OCI-LY1 (cell line): ENCODE data around the gene TOX2.

Experiments used
- H2AFZ ChIP-seq: fragments of 200-600 bp; sonication (generic), shearing (Covaris generic); 2 replicates; pipeline ENCODE4 v1.6.0; 2014; ENCODE audit warnings: antibody characterized with exemption, mild to moderate bottlenecking, low read length
- H3F3A ChIP-seq: fragments of 200-600 bp; sonication (generic), shearing (Covaris generic); 2 replicates; pipeline ENCODE4 v1.6.0; 2014; ENCODE audit warnings: mild to moderate bottlenecking, antibody characterized with exemption, low read length, moderate library complexity; ENCODE audit not compliant: insufficient read depth
- H3K27ac ChIP-seq: fragments of 200-600 bp; sonication (generic); 2 replicates; pipeline ENCODE4 v1.5.1; 2014; ENCODE audit warnings: low read length, mixed run types, mild to moderate bottlenecking, low read depth; ENCODE audit not compliant: poor library complexity, severe bottlenecking
- H3K27me3 ChIP-seq: fragments of 200-600 bp; sonication (generic); 2 replicates; pipeline ENCODE4 v1.6.0; 2014; ENCODE audit warnings: antibody characterized with exemption, mild to moderate bottlenecking, low read length, moderate library complexity; ENCODE audit not compliant: insufficient read depth
- H3K36me3 ChIP-seq: fragments of 200-600 bp; sonication (generic); 2 replicates; pipeline ENCODE4 v1.6.1; 2014; ENCODE audit warnings: mild to moderate bottlenecking, antibody characterized with exemption, low read length, moderate library complexity, mixed read lengths; ENCODE audit not compliant: insufficient read depth
- H3K4me1 ChIP-seq: fragments of 200-600 bp; sonication (generic); 2 replicates; pipeline ENCODE4 v1.5.1; 2014; ENCODE audit warnings: mild to moderate bottlenecking, low read length, moderate library complexity; ENCODE audit not compliant: insufficient read depth, severe bottlenecking
- H3K4me2 ChIP-seq: fragments of 200-600 bp; sonication (generic), shearing (Covaris generic); 2 replicates; pipeline ENCODE4 v1.6.1; 2014; ENCODE audit warnings: low read length
- H3K4me3 ChIP-seq: fragments of 200-600 bp; sonication (generic); 2 replicates; pipeline ENCODE4 v1.5.1; 2014; ENCODE audit warnings: low read length, low read depth, mild to moderate bottlenecking, mixed read lengths; ENCODE audit not compliant: poor library complexity, severe bottlenecking
- H3K79me2 ChIP-seq: fragments of 200-600 bp; shearing (Covaris generic); 2 replicates; pipeline ENCODE4 v1.6.1; 2016; ENCODE audit warnings: mixed run types, low read length, mixed read lengths; ENCODE audit not compliant: insufficient read depth
- H3K9ac ChIP-seq: fragments of 200-600 bp; sonication (generic), shearing (Covaris generic); 2 replicates; pipeline ENCODE4 v1.6.1; 2014; ENCODE audit warnings: mild to moderate bottlenecking, low read length, mixed read lengths
- H3K9me2 ChIP-seq: fragments of 200-600 bp; sonication (generic), shearing (Covaris generic); 2 replicates; pipeline ENCODE4 v1.6.1; 2014; ENCODE audit warnings: low read depth, mild to moderate bottlenecking, low read length, mixed read lengths
- H3K9me3 ChIP-seq: fragments of 200-600 bp; shearing (Covaris generic); 2 replicates; pipeline ENCODE4 v1.6.1; 2014; ENCODE audit warnings: low read length, mixed read lengths
- H4K20me1 ChIP-seq: fragments of 200-600 bp; sonication (generic), shearing (Covaris generic); 2 replicates; pipeline ENCODE4 v1.6.0; 2016; ENCODE audit warnings: mild to moderate bottlenecking, low read length; ENCODE audit not compliant: insufficient read depth
- EZH2 ChIP-seq: fragments of 200-600 bp; sonication (generic), shearing (Covaris generic); IDR thresholded peaks from 2 replicates; pipeline ENCODE4 v1.8.0; 2017; ENCODE audit warnings: borderline replicate concordance, mixed run types, mild to moderate bottlenecking, antibody characterized with exemption, low read length, moderate library complexity, mixed read lengths
- TF ChIP-seq, protein P1 (sequence below): fragments of 200-600 bp; sonication (generic), shearing (Covaris generic); IDR thresholded peaks from 2 replicates; pipeline ENCODE4 v1.5.1; 2017; ENCODE audit warnings: mild to moderate bottlenecking, antibody characterized with exemption, low read length, moderate library complexity, mixed read lengths

The TOX2 gene

DNA sequence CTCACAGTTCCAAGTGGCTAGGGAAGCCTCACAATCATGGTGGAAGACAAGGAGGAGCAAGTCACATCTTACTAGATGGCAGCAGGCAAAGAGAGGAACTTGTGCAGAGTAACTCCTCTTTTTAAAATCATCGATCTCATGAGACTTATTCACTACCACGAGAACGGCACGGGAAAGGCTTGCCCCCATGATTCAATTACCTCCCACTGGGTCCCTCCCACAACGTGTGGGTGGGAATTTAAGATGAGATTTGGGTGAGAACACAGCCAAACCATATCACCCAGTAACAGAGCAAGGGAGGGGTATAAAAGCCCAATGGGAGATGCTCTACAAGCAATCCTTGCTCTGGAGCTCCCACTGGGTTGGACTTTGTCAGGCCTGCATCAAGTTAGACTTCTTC lies 192.0 kb downstream of the TOX2 start:
- Histone ChIP-seq H3K4me1 (no peaks in the 10 kb centered on the region), H3K27me3 (no peaks in the 10 kb centered on the region; the same call in 1 of the 2 replicates), H3K9me3 (0 out of 2 replicates have a peak, but pooled peaks cover 3% of the 10 kb centered on the region), H3K27ac (no peak overlapping the region), H3F3A (no peaks in the 10 kb centered on the region), H3K9me2 (no peaks in the 10 kb centered on the region), H4K20me1 (no peaks in the 10 kb centered on the region), H3K36me3 (no peaks in the 10 kb centered on the region), H3K79me2 (no peaks in the 10 kb centered on the region), H3K9ac (no peak overlapping the region), H2AFZ (no peak overlapping the region), H3K4me2 (no peak overlapping the region), H3K4me3 (no peak overlapping the region)
- no peak for TF ChIP-seq EZH2
- TF ChIP-seq, protein P1, sequence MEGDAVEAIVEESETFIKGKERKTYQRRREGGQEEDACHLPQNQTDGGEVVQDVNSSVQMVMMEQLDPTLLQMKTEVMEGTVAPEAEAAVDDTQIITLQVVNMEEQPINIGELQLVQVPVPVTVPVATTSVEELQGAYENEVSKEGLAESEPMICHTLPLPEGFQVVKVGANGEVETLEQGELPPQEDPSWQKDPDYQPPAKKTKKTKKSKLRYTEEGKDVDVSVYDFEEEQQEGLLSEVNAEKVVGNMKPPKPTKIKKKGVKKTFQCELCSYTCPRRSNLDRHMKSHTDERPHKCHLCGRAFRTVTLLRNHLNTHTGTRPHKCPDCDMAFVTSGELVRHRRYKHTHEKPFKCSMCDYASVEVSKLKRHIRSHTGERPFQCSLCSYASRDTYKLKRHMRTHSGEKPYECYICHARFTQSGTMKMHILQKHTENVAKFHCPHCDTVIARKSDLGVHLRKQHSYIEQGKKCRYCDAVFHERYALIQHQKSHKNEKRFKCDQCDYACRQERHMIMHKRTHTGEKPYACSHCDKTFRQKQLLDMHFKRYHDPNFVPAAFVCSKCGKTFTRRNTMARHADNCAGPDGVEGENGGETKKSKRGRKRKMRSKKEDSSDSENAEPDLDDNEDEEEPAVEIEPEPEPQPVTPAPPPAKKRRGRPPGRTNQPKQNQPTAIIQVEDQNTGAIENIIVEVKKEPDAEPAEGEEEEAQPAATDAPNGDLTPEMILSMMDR: no peak

DNA sequence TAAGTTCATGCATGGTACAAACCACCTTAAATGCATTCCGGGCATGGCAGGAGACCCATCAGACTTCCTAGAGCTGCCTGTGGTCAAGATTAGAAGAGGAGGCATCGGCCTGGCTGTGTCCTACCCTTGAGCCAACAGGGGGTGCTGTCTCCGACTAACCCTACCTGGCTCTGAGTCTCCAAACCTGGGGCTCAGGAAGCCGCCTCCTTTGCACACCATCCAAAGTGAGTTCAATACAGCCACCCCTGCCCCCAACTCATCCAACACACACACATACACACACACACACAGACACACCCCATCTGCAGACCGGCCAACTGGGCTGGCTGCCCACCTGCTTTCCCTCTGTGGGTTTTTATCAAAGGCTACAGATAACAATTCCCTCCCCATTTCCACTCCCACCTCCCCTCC lies 195.3 kb downstream of the TOX2 start:
- Histone ChIP-seq H2AFZ (no peak overlapping the region), H3K4me1 (no peaks in the 10 kb centered on the region), H4K20me1 (no peaks in the 10 kb centered on the region), H3K36me3 (no peaks in the 10 kb centered on the region), H3K9me3 (0 out of 2 replicates have a peak, but pooled peaks cover 3% of the 10 kb centered on the region), H3F3A (no peaks in the 10 kb centered on the region), H3K79me2 (no peaks in the 10 kb centered on the region), H3K27me3 (peaks cover 5% of the 10 kb centered on the region; the same call in 1 of the 2 replicates), H3K9me2 (no peaks in the 10 kb centered on the region), H3K4me3 (no peak overlapping the region), H3K27ac (no peak overlapping the region), H3K9ac (no peak overlapping the region), H3K4me2 (no peak overlapping the region)
- no peak for TF ChIP-seq EZH2
- TF ChIP-seq, protein P1: peak; percentile 47; the same call in 1 of the 2 replicates

- Histone ChIP-seq H3K4me2 (no peak overlapping the region), H3K9ac (no peak overlapping the region), H3K4me3 (no peak overlapping the region), H3K9me2 (no peaks in the 10 kb centered on the region), H3K9me3 (0 out of 2 replicates have a peak, but pooled peaks cover 3% of the 10 kb centered on the region), H3K27me3 (peaks cover 5% of the 10 kb centered on the region; the same call in 1 of the 2 replicates), H2AFZ (no peak overlapping the region), H4K20me1 (no peaks in the 10 kb centered on the region), H3K4me1 (no peaks in the 10 kb centered on the region), H3K27ac (no peak overlapping the region), H3F3A (no peaks in the 10 kb centered on the region), H3K79me2 (no peaks in the 10 kb centered on the region), H3K36me3 (no peaks in the 10 kb centered on the region)
- TF ChIP-seq, protein P1: no peak
- no peak for TF ChIP-seq EZH2
Measured at GRCh38 chr20:44110816-44111568, 196.3 kb downstream of the TOX2 start.
